Measurements from ENCODE around the gene IFNL2. TPM values are rescaled to one million over a fixed set of nuclear protein-coding genes. Genes with fewer than 3 reads are reported as not detected.
"Not testable (repeated sequence)": the region's sequence is repeated elsewhere in the genome, so short reads cannot be mapped to it uniquely, and the experiment has no call there.

IFNL2 gene
- not detected for polyA plus RNA-seq (ENCODE audit: insufficient read length)
- long read RNA-seq, donor 1: 0 reads
- long read RNA-seq, donor 2: 0 reads
- long read RNA-seq, donor 3: 0 reads
- long read RNA-seq, donor 4: 0 reads
- long read RNA-seq, donor 5: 0 reads
- long read RNA-seq, donor 6: 0 reads
- long read RNA-seq, donor 7: 0 reads
- long read RNA-seq, donor 8: 0 reads

DNA sequence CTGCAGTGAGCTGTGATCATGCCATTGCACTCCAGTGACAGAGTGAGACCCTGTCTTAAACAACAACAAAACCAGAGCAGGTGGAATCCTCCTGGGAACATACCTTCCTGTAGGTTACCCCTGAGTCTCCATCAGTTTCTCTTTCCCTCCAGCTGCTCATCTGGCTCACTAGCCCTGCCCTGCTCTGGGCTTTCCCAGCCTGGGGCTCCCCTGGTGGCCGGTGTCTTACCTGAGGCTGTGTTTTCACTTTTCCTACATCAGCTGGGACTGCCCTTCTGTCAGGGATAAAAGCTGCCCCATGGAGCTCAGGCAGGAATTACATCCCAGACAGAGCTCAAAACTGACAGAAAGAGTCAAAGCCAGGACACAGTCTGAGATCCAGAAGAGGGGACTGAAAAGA is at the start of gene IFNL2:
TSS of gene IFNL2 (plus strand) at position 312 of the 400 bp plus-strand sequence. CDS start 173 bp downstream, outside the sequence.
- DNase-seq: not testable (repeated sequence)

GRCh38 chr19:39219108-39219507 is 49.1 kb upstream of the IFNL2 start:
- DNase-seq: not testable (repeated sequence)

DNA sequence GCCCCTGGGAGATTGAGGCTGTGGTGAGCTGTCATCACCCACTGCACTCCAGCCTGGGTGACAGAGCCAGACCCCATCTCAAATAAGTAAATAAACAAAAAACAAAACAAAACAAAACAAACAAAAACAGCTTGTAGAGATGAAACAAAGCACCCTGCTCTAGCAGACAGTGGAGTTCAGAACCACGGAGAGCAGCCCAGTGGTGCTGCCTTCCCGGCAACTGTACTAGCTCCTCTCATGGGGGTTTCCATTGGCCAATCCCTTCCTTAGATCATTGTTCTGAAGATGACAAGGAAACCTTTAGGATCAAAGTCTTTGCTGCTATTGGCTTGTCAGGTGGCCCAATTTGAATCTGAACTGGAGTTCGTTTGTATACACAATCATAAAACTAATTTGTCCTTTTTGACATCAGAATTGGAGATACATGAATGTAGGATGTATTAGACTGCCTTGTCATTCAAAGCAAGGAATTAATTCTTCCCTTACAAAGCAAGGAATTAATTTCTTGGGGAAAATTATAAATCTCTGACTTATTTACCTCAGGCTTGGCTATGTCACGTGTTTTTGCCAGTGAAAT is 44.4 kb upstream of the IFNL2 start:
- DNase-seq: peak; percentile 60

- DNase-seq: no peak
These were observed 43.3 kb upstream of the IFNL2 start for GRCh38 chr19:39224910-39225309.

DNA sequence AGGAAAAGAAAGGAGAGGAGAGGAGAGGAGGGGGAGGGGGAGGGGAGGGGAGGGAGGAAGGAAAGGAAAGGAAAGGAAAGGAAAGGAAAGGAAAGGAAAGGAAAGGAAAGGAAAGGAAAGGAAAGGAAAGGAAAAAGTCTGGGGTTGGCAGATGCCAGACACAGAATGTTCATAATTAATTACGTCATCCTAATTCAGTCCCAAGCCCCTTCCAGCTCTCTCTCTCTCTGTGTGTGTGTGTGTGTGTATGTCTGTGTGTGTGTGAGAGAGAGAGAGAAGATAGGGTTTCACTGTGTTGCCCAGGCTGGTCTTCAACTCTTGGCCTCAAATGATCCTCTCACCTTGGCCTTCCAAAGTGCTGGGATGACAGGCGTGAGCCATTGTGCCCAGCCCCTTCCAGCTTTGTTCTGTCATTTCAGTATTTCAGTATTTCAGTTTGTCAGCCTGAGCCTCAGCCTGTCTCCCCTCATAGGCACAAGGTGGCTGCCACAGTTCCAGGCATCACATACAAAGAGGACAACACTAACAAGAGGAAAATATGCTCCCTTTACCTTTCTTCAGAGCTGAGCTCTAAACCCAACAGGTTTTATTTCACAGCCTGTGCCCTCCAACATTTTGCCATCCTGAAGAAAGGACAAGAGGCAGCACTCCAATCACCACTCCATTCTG is 38.0 kb upstream of the IFNL2 start:
- DNase-seq: no peak

DNA sequence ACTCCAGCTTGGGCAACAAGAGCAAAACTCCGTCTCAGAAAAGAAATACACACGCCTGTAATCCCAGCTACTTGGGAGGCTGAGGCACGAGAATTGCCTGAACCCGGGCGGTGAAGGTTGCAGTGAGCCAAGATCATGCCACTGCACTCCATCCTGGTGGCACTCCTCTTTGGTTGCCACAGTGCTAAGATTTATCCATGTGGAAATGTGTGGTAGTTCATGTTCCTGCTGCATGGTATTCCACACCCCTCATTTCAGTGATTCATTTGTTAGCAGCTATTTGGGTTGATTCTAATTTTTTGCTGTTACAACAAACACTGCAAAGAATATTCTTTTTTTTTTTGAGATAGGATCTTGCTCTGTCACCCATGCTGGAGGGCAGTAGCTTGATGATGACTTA is 35.5 kb upstream of the IFNL2 start:
- DNase-seq: no peak

GRCh38 chr19:39236527-39236926 is 31.7 kb upstream of the IFNL2 start:
- DNase-seq: no peak

GRCh38 chr19:39237200-39238184 is 30.7 kb upstream of the IFNL2 start:
- DNase-seq: peak; percentile 4

DNA sequence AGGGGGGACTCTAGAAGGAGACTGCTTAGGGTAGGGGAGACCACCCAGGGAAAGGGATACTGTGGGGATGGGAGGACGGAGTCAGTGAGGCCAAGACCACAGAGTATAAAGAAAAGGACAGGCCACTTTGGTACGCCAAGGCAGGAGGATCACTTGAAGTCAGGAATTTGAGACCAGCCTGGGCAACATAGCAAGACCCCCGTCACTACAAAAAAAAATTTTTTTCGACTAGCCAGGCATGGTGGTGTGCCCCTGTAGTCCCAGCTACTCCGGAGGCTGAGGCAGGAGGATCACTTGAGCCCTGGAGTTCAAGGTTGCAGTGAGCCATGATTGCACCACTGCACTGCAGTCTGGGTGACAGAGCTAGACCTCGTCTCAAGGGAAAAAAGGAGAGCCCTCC is 30.0 kb upstream of the IFNL2 start:
- no peak for DNase-seq

GRCh38 chr19:39238944-39239343 is 29.3 kb upstream of the IFNL2 start:
- DNase-seq: no peak

- no peak for DNase-seq
These were observed 27.8 kb upstream of the IFNL2 start for GRCh38 chr19:39240421-39240820.

DNA sequence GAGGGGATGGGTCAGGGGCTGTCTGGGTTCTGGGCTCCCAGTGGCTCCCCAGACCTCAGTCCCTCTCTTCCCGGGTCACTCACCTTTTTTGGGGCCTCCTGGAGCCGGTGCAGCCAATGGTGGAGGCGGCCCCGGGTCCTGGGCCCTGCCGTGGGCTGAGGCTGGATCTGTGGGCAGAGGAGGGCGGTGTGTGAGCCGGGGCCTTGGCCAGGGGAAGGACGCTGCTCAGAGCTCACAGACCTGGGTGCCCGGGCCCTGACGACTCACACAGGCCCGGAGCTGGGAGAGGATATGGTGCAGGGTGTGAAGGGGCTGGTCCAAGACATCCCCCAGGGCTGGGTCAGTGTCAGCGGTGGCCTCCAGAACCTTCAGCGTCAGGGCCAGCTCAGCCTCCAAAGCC is 24.5 kb upstream of the IFNL2 start:
- not testable (repeated sequence) for DNase-seq

GRCh38 chr19:39244410-39245100 is 23.6 kb upstream of the IFNL2 start, which contains the start of gene IFNL3:
Gene IFNL3, minus strand, starts transcription at chr19:39245006. Its CDS starts 39 bp downstream, at chr19:39244967.
- not testable (repeated sequence) for DNase-seq

- not testable (repeated sequence) for DNase-seq
These were observed 23.0 kb upstream of the IFNL2 start for GRCh38 chr19:39245166-39245565.

GRCh38 chr19:39246951-39247669 is 21.1 kb upstream of the IFNL2 start:
- DNase-seq: no peak

DNA sequence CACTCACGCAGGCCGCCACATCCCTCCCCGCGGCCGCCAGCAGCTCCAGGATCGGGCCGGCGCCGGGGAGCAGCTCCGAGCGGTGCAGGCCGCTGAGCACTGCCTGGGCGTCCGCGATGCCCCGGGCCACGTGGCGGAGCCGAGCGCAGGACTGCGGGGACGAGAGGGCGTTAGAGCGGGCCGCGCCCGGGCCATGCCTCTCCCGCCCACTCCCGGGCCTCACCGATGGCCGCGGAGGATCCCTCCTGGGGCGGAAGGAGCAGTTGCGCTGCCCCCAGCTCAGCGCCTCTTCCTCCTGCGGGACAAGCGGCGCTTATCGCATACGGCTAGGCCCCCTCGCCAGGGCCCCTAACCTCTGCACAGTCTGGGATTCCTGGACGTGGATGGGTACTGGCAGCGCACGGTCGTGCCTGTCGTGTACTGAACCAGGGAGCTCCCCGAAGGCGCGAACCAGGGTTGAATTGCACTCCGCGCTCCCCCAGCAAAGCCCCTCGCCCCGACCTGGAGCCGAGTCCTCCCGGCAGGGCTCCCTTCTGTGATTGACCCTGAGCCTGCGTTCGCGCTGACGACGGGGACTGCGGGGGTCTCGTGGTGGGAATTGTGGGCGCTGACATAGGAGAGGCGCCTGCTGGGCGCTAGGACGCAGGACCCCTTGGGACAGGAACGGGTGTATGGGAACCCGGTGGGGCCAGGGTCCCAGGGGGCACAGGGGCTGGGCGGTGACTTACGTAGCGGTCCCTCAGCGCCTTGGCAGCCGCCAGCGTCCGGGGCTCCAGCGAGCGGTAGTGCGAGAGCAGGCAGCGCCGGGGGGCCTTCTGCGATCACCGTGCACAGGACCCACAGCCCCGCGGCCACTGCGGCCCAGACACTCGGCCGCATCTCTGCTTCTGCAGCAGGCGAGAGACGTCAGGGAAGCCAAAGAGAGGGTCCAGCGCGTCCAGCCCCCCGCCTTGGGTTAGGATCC is 20.2 kb upstream of the IFNL2 start:
- no peak for DNase-seq

- no peak for DNase-seq
These were observed 19.4 kb upstream of the IFNL2 start, which contains the start of gene IFNL4 for GRCh38 chr19:39248806-39249205. Gene IFNL4, minus strand, starts transcription at chr19:39248856.

DNA sequence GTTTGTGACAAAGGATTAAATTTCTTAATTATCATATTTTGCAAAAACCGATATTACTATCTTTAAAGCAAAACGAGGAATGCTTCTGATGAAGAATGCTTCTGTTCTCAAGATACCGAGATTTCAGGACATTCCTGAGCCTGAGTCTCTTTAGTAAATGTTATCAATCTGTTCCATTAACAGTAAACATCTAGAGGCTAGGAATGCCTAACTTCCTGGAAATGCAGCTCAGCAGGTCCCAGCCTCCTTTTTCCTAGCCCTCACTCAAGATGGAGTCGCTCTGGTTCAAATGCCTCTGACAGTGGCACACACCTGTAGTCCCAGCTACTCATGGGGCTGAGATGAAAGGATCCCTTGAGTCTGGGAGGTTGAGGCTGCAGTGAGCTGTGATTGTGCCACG is 17.1 kb upstream of the IFNL2 start:
- no peak for DNase-seq

DNA sequence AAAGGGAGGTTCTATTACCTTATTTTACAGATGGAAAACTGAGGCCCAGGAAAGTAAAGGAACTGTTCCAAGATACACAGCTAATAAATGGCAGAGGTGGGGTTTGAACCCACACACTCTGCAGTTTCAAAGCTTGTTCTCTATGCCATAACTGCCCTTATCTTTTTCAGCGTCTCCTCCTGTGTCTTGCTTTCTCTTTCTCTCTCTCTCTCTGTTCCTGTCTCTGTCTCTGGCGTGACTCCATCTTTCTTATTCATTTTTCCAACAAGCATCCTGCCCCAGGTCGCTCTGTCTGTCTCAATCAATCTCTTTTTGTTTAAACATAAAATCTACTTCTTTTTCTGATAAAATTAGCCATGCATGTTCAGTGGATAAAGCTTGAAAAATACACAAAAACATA is 16.4 kb upstream of the IFNL2 start:
- no peak for DNase-seq

- no peak for DNase-seq
These were observed 15.7 kb upstream of the IFNL2 start for GRCh38 chr19:39252458-39252857.
